ENCODE data around the gene RAD51.

- TF ChIP-seq CTCF (IDR thresholded peaks at IDR 0.05) (no peak), EP300 (IDR thresholded peaks at IDR 0.05; ENCODE audit: low read depth) (no peak), POLR2AphosphoS5 (IDR thresholded peaks at IDR 0.05) (no peak), POLR2A (IDR thresholded peaks at IDR 0.05) (no peak)
Measured at GRCh38 chr15:40706121-40706520, 11.1 kb downstream of the RAD51 start.
